ENCODE measurements around the gene SCCPDH.

Gene SCCPDH

DNA sequence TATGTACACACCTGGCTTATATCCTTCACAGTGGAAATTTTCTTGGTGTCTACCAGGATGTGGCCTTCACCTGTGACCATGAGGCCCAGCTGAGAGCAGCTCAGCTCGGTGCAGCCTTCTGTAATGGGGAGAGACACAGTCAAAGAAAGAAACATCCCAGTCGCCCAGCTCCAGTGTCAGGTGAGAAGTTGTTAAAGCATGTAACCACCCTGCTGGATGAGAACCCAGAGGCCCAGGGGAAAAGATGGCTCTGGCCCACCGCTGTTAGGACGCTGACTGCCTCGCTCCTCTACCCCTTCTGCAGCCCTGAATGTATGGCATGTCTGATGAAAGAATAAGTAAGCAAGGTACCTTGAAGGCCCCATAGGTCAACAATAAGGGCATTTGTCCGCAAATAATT lies 52.7 kb downstream of the SCCPDH start:
- H3K4me3 ChIP-seq (ENCODE audit: low read depth, low read length): no peak overlapping the region
- TF ChIP-seq, protein P1, sequence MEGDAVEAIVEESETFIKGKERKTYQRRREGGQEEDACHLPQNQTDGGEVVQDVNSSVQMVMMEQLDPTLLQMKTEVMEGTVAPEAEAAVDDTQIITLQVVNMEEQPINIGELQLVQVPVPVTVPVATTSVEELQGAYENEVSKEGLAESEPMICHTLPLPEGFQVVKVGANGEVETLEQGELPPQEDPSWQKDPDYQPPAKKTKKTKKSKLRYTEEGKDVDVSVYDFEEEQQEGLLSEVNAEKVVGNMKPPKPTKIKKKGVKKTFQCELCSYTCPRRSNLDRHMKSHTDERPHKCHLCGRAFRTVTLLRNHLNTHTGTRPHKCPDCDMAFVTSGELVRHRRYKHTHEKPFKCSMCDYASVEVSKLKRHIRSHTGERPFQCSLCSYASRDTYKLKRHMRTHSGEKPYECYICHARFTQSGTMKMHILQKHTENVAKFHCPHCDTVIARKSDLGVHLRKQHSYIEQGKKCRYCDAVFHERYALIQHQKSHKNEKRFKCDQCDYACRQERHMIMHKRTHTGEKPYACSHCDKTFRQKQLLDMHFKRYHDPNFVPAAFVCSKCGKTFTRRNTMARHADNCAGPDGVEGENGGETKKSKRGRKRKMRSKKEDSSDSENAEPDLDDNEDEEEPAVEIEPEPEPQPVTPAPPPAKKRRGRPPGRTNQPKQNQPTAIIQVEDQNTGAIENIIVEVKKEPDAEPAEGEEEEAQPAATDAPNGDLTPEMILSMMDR (IDR thresholded peaks at IDR 0.05; ENCODE audit: insufficient read depth, low read length, missing control alignments): no peak
- POLR2A ChIA-PET: no interaction called here
- DNase-seq (ENCODE audit: low read depth, low spot score): no peak
- CTCF ChIA-PET: interaction anchor here (0.6 kb wide), 1 partner anchor 46 kb away, joined by 3 read pairs; no protein-coding TSS in a partner anchor

DNA sequence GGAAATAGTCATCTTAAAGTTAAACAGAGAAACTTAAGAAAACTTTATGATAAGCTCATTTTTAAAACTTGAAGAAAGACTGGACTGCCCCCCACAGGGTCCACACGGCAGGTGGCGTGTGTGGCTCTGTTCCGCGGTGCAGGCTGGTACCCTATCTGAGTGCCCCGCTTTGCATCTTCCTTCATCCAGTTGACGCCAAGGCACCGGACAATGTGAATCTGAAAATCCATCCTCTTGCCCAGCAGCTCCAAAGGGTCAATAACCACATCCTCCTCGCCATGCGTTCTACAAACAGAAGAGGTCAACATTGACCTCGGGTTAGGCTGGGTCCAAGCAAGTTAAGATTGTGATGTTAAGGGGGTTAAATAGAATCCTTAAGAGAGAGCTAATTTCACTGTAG lies 54.5 kb downstream of the SCCPDH start:
- no peak overlapping the region for H3K4me3 ChIP-seq (ENCODE audit: low read depth, low read length)
- TF ChIP-seq, protein P1 (IDR thresholded peaks at IDR 0.05; ENCODE audit: insufficient read depth, low read length, missing control alignments): no peak
- CTCF ChIA-PET: interaction anchor here (1.2 to 1.3 kb wide), 2 partner anchors 12 to 24 kb away, joined by 4 read pairs; no protein-coding TSS in a partner anchor
- DNase-seq (ENCODE audit: low read depth, low spot score): no peak
- POLR2A ChIA-PET: no interaction called here

DNA sequence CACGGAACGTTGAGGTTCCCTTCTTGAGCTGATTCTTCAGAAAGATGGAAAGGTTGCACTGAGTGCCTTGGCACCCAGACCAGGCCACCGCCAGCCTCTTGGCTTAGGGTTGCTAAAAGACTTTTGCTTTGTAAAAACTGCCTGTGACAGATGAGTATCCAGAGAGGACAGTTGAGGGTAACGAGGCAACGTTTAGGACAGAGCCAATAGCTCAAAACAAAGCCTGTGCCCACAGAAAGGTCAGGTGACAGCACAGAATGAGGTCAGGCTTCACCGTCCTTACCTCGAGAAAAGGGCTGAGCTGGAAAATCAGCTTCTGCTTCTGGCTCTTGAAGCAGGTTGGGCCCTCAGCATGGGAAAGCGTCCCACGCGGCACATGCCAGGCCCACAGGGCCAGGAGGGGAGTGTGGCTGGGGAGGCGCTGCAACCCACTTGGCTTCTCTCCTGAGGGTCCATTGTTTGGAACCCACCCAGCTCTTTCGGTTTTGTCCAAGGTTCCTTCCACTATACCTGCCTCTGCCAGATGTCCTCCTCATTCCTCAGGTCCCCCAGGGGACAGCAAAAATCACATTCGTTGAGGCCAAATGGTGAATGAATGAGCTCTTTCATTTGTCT lies 55.5 kb downstream of the SCCPDH start:
- TF ChIP-seq, protein P1 (IDR thresholded peaks at IDR 0.05; ENCODE audit: insufficient read depth, low read length, missing control alignments): no peak
- POLR2A ChIA-PET: no interaction called here
- no peak for DNase-seq (ENCODE audit: low read depth, low spot score)

DNA sequence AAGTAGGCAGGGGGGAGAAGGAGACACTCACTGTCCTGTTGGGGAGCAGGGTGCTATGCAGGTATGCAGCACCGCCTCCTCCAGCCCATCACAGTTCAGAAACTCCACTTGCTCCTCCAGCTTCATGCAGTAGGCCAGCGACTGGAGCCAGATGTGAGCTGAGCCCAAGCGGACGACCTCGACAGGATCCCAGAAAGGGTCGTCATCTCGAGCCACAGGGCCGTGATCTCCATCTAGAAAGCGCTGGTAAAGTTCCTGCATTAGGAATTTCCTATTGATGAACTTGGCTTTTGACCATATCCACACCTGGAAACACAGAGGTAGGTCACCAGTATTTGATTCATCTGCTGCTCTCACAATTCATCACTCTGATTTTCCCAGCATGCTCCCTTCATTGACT lies 56.1 kb downstream of the SCCPDH start:
- TF ChIP-seq, protein P1 (IDR thresholded peaks at IDR 0.05; ENCODE audit: insufficient read depth, low read length, missing control alignments): no peak
- POLR2A ChIA-PET: no interaction called here
- no peak for DNase-seq (ENCODE audit: low read depth, low spot score)
- no peak overlapping the region for H3K4me3 ChIP-seq (ENCODE audit: low read depth, low read length)
- CTCF ChIA-PET: interaction anchor here (1.3 kb wide), 1 partner anchor 91 kb away, joined by 4 read pairs; no protein-coding TSS in a partner anchor

More for the DNA sequence above, 55.5 kb downstream of the SCCPDH start:
- CTCF ChIA-PET: interaction anchor here (1.2 to 1.3 kb wide), 2 partner anchors 25 to 90 kb away, joined by 4 read pairs; no protein-coding TSS in a partner anchor
- H3K4me3 ChIP-seq (ENCODE audit: low read depth, low read length): no peak overlapping the region

DNA sequence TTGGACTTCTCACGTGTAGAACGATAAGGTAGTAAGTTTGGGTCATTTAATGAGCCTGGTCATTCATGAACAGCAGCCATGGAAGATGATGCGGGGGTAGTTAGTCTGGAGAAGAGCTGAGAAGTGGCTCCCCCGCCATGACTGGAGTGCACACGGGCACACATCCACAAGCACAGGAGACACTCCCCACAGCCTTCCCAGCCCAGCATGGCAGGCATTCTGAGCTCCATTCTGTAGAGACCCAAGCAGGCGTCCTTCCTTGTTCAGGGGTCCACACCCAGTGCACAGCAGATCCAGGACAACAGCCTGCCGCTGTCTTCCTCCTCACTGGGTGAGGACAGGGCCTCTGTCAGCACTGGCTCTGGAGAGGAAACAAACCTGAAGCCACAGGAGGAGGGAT lies 57.0 kb downstream of the SCCPDH start:
- DNase-seq (ENCODE audit: low read depth, low spot score): no peak
- POLR2A ChIA-PET: no interaction called here
- no peak overlapping the region for H3K4me3 ChIP-seq (ENCODE audit: low read depth, low read length)
- CTCF ChIA-PET: no interaction called here
- TF ChIP-seq, protein P1 (IDR thresholded peaks at IDR 0.05; ENCODE audit: insufficient read depth, low read length, missing control alignments): no peak

DNA sequence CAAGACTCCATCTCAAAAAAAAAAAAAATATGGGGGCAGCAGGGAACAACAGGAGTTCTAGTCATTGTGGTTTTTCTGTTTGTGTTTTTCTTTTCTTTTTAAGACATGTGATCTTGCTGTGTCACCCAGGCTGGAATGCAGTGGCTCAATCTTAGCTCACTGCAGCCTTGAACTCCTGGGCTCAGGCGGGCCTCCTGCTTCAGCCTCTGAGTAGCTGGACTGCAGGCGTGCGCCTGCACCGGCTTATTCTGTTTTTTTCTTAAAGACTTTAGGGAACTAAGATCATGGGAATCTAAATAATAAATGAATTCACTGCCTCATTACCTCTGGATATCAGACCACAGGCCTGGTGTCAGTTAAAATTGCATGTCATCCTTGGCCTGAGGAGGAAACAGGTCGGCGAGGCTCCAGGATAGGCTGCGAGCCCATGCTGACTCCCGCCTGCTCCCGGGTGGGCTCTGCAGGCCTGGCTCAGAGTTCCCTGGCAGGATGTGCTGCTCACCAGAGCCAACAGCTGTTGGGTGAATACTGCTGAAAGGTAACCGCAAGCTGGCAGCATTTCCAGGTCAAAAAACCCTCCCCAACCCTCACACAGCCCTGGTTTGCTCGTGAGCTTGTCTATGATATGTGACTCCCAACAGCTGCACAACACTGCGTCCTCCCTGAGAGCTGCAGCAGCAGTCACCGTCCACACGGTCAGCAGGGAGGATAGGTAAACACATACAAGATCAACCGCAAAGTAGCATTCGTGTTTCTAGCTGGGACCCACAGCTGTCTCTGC lies 58.1 kb downstream of the SCCPDH start:
- no peak overlapping the region for H3K4me3 ChIP-seq (ENCODE audit: low read depth, low read length)
- ChIA-PET CTCF (no interaction called here), POLR2A (interaction anchor here (0.6 kb wide), 1 partner anchor 47 kb away, joined by 3 read pairs; no protein-coding TSS in a partner anchor)
- DNase-seq (ENCODE audit: low read depth, low spot score): no peak
- TF ChIP-seq, protein P1 (IDR thresholded peaks at IDR 0.05; ENCODE audit: insufficient read depth, low read length, missing control alignments): no peak

Data from AG04449 (cell line).